Stimulated activated CD4-positive, alpha-beta T cell treated with anti-CD3 and anti-CD28 coated beads, Interleukin-1b, Interleukin-23, amount 100 ng/mL, for 24 hours (primary cell): ENCODE data around the gene SYNM.

Experiments used
- DNase-seq, 4 experiments: peaks; one replicate each; pipeline ENCODE4 v3.0.0-alpha.2; 2020; ENCODE audit warnings: low read depth in 4 of 4, low spot score in 1 of 4

SYNM gene

GRCh38 chr15:99121691-99122410 lies 17.0 kb downstream of the SYNM start:
- DNase-seq = no peak

DNA sequence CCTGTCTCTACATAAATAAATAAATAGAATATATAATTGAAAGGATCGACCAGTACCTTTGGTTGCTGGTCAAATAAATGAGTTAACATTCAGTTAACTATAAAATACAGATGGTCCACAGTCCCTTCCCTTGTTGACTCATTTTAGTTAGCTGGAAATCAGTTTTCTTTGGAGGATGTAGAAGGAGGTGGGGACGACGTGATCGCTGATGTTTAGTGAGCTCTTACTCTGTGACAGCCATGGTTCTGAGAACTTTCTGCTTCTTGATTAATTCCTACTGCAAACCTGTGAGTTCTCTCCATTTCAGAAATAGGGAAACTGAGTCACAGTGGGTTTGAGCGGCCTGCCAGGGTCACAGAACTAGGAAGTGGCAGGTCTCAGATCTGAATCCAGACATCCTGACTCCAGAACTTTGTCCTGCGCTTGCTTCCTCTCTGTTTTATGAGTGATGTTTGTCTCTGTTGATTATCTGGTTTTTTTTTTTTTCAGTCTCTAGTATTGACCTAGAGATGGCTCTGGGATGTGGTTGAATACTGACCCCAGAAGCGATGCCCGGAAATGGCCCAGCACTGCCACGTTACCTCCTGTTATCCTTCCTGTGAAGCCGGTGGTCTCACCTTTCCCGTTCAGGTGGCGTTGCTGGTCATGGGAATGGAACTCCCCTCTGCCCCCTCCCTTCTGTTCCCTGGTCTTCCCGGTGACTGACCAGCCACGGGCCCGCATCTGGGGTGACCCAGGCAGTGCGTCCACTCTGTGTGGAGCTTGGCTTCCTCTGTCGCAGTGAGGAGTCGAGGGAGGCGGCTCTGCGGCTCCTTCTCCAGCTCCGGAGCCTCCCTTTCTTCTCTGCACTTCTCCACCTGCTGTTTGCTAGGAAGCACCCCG lies 18.2 kb downstream of the SYNM start:
- no peak for DNase-seq

DNA sequence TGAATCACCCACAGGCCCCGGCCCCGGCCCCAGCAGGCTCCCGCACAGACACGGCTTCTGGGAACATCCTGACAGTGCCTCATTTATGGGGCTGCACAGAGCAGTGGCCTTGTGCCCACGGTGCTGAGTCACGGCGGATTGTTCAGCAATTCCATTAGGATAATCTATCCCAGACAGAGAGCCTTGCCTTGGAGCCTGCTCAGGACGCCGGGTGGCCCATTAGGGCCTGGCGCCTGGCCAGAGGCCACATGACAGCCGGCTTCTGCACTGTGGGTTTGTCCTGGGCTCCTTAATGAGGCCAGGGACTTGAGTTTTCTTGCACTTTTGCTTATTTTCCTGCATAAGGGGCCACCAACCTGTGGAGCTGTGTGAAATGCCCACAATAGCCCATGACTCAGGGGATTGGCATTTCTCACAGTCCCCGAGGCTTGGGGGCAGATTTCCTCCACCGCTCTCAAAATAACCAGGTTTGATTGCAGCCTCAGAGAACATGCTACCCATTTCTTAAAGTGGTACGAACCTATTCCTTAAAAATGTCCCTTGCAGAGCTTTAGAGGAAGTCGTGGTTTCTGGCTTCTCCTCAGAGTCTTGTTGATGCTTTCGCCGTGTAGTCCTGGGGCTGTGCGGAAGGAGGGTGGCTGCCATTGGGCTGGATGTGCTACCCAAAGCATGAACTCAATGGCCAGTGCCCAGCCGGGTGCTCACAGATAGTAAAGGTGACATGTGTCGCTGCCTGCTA lies 19.0 kb downstream of the SYNM start:
- no peak for DNase-seq

GRCh38 chr15:99124641-99125040 lies 19.8 kb downstream of the SYNM start:
- DNase-seq = no peak

DNA sequence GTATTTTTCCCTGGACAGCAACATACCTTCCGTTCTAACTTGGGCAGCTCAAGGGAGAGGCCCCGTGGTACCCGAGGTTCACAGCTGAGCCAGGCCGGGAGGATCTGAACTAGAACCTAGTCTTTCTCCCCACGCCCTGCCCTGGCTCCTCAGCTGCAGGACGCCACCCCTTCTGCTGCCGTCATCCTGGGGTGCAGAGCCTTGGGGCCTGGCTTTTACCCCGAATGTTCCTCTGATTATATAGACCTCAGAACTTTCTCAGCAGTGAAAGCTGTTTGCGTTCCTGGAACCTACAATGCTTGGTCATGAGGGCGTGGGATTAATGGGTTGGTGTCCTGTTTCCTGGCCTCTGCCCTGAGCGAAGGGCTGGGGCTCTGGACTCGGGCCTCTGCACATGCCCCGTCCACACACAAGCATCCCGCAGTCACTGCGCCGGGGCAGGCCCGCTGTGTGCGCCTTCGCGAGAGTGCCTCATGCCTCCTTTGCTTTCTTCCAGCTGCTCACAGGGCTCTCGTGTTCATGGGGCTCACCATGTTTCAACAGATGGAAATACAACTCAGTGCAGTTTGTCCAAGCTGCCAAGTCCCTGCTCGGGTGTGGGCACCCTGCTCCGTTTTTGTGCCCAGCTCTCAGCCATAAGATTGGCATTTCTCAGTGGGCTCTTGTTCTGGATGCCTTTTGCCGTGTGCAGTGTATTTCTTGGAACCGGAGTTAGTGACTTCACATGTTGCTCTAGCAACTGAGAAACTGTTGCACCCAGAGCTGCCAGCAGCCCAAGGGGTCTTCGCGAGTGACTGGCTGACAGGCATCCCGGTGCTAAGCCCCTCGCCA lies 20.4 kb downstream of the SYNM start:
- DNase-seq = no peak

DNA sequence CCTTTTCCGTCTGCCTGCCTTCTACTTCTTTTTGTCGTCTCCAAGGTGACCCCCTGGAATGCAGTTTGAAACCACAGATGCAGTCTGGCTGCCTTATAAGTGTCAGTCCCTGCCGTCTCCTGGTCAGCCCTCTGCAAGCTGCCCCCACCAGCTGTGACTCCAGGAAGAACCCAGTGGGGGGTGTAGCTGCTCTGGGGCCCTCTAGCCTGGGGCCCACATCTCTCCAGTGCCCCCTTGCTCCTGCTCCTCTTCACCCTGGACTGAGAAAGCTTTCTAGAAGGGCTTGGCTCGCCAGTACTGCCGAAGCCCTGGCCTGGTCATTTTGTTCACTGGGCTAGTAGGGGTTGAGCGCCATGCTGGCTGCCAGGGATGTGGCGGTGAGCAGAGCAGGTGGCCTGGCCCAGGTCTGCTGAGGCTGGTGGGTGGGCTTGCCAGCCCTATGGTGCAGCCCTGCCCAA lies 21.3 kb downstream of the SYNM start:
- no peak for DNase-seq

GRCh38 chr15:99126930-99127329 lies 22.1 kb downstream of the SYNM start:
- no peak for DNase-seq

DNA sequence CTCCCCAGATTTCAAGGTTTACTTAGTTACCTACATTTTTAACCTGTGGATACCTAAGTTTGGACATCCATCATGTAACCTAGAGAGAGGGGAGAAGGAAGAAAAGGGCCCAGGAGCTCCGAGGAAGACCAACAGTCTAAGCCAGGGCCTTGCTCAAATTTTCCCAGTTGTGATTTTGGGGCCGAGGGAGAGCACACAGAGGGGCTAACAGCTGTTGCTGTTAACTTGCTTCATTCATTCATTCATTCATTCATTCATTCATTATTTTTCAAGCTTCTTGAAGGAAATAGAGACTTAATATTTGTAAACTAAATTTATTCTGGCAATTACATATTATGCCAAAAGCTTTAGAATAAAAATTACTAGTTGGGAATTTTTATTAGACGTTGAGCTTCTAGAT lies 22.9 kb downstream of the SYNM start:
- no peak for DNase-seq

- DNase-seq = no peak
Measured at GRCh38 chr15:99128411-99128810, 23.5 kb downstream of the SYNM start.

- no peak for DNase-seq
Measured at GRCh38 chr15:99129644-99130043, 24.8 kb downstream of the SYNM start.

- no peak for DNase-seq
Measured at GRCh38 chr15:99130314-99130713, 25.4 kb downstream of the SYNM start.

- no peak for DNase-seq
Measured at GRCh38 chr15:99130765-99131440, 26.0 kb downstream of the SYNM start.

- no peak for DNase-seq
Measured at GRCh38 chr15:99131441-99132023, 26.7 kb downstream of the SYNM start.

GRCh38 chr15:99132122-99132521 lies 27.2 kb downstream of the SYNM start:
- no peak for DNase-seq

DNA sequence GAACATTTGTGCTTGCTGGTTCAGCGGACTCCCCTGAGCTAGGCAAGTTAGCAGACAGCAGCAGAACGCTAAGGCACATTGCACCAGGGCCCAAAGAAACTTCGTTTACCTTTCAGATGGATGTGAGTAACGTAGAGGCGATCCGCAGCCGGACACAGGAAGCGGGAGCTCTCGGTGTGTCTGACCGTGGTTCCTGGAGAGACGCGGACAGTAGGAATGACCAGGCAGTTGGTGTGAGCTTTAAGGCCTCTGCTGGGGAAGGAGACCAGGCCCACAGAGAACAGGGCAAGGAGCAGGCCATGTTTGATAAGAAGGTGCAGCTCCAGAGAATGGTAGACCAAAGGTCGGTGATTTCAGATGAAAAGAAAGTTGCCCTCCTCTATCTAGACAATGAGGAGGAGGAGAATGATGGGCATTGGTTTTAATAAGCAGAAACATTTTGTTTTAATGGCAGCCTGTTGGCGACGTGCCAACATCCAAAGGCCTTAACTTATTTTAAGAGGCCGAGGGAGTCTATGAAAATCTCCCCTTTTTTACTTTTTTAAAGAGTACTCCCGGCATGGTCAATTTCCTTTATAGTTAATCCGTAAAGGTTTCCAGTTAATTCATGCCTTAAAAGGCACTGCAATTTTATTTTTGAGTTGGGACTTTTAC lies 27.9 kb downstream of the SYNM start:
- no peak for DNase-seq

DNA sequence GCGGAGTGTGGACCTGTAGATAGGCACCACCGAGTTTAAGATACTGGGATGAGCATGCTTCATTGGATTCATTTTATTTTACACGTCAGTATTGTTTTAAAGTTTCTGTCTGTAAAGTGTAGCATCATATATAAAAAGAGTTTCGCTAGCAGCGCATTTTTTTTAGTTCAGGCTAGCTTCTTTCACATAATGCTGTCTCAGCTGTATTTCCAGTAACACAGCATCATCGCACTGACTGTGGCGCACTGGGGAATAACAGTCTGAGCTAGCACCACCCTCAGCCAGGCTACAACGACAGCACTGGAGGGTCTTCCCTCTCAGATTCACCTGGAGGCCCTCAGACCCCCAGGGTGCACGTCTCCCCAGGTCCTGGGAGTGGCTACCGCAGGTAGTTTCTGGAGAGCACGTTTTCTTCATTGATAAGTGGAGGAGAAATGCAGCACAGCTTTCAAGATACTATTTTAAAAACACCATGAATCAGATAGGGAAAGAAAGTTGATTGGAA lies 29.5 kb downstream of the SYNM start:
- DNase-seq = no peak

GRCh38 chr15:99135194-99135593 lies 30.3 kb downstream of the SYNM start:
- DNase-seq = no peak

- DNase-seq = no peak
Measured at GRCh38 chr15:99137111-99137546, 32.2 kb downstream of the SYNM start.

DNA sequence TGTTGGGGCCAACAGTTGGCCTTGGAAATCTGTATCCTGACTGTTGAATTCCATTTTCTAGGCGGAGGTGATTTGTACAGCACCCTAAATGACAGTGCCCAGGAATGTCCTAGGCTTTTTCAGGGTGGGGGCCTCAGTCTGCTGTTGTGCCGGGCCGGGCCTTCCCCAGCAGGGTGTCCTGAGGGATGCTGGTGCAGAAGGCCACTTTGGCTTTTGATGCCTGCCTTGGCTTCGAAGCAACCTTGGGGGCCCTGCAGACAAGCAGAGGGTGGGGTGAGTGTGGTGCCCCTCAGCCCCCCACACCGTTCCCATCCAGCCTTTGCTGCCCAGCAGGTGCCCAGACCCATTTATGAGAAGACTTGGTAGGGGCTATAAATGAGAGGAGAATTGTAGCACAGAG lies 33.0 kb downstream of the SYNM start:
- DNase-seq = no peak
